GM21447 (cell line): ENCODE data around the gene FHOD1.

ENCODE experiments used
- ATAC-seq: cut with Tn5 transposase; IDR thresholded peaks from one replicate; pipeline ENCODE4 v1.9.1; 2021; ENCODE audit not compliant: unreplicated experiment

Gene FHOD1

GRCh38 chr16:67236563-67237395, 10.5 kb downstream of the FHOD1 start:
- no peak for ATAC-seq

DNA sequence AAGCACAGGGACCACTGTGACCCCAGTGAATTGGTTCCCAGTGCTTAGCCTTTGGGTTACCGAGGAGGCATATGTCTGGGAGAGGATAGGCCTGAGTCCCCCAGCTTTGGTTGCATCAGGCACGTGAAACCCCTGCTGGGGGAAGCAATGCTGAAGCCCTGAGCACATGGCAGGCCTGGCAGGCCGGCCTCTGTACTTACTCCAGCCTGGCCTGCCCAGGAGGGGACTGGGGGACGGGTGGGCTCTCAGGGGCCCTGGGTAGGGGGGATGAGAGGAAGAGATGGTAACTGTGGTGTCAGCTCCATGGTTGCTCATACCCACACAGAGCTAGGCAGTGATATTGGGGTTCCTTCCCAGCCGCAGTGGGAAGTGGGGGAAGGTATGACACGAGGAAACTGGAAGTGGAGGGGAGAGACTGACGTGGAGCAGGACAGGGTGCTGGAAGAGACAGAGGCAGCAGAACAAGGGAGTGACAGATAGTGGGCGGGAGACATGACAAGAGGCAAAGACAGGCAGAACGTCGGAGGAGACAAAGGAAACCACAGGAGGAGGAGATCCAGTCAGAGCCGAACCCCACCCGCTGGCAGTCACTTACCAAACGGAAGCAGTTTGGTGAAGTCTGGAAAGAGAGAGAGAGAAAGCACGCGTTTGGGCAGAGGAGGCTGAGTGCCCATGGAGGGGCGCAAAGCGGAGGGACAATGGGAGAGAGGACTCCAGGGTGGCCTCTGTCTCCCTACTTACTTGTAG, 11.3 kb downstream of the FHOD1 start:
- ATAC-seq = no peak

DNA sequence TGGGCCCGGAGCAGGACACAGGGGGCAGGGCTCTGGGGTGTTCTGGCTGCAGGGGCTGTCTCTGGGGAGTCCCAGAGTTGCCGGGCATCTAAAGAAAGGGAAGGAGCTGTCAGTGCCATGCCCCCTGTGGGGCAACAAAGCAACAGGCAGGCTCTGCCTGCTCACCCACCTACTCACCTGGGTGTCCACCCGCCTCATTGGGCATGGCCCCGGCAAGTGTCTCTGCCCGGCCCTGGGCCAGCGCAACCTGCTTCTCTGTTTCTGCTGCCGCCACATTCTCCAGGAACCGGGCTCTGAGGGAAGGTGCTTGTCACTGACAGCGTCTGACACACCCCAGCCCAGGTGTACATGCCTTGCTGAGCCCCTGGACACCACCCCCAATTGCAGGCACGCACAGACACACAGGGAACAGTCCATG, 13.1 kb downstream of the FHOD1 start:
- ATAC-seq = no peak

- no peak for ATAC-seq
These were observed 13.7 kb downstream of the FHOD1 start for GRCh38 chr16:67233596-67233995.

GRCh38 chr16:67230809-67231660, 16.2 kb downstream of the FHOD1 start:
- ATAC-seq = no peak

GRCh38 chr16:67229906-67230808, 17.1 kb downstream of the FHOD1 start:
- ATAC-seq = no peak

DNA sequence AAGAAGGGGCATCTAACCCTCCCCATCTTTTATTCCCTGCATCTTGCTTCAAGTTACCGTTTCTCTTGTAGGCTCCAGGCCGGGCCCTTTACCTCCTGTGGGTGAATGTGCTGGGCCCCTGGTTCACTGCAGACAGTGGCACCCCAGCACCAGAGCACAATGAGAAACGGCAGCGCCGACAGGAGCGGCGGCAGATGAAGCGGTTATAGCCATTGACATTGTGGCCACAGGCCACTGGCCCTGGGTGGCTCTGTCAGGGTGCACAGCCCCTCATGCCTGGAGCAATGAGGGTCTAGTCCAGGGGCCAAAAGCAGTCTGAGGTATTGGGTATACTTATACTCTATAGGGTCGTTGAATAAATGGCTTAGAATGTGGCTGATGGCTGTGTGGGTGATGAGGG, 18.4 kb downstream of the FHOD1 start:
- no peak for ATAC-seq

GRCh38 chr16:67228034-67228785, 19.1 kb downstream of the FHOD1 start:
- ATAC-seq = no peak

GRCh38 chr16:67227567-67227921, 19.7 kb downstream of the FHOD1 start:
- no peak for ATAC-seq

DNA sequence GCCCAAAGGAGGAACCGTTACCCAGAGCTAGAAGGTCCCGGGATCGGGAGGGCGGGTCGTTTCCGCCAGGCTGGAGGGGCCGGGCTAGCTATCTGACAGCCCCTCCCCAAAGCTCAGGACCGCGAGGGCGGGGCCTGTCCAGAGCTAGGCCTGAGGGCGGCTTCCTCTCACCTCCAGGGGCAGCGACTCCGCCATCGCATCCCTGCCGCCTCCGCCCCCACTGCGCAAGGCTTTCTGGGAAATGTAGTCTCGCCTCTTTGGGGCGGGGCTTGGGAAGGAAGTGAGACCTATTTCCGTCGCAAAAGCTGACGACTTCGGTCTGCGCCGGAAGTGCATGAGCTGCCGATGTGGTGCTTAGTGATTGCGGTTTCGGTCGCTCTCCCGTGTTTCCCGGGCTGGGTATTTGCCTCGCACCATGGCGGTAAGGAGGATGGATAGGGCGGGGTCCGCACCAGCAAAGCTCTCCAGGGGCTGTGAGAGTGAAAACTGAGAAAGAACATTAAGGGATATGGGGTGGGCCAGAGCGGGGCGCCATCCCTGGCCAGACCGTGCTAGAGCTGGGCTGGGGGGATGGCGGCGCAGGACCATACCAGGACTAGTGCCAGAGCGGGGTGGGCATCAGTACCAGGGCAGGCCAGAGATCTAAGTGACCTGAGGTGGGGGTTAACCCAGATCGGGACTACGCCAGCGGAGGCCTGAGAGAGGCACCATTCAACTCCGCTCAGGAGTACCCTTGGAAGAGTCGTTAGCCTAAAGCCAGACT, 20.3 kb downstream of the FHOD1 start, which contains the start of gene TMEM208:
Gene TMEM208, plus strand, starts transcription at position 327 of the 763 bp plus-strand sequence. Its CDS starts 89 bp downstream, at position 416.
- ATAC-seq = peak; percentile 88

DNA sequence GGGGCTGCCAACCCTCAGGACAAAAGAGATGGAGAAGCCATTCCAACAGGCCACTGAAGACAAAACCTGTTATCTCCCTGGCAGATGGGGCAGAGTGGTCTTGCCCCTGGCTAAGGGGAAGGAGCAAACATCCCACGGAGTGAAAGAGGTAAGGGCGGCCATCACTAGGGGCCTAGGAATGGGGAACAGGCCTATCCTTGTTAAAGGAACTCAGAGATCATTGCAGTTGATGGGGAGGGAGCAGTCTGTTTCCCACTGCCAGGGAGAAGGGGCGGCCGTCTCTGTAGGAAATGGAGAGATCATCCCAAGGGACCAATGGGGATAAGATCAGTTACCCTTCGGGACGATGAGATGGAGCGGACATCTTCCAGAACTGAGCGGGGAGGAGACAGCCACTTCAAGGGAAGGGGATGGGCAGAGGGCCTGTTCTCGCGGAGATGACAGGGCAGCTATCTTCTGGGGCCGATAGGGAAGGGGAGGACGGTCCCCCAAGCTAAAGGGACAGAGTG, 20.9 kb downstream of the FHOD1 start:
- no peak for ATAC-seq

- no peak for ATAC-seq
These were observed 23.3 kb downstream of the FHOD1 start for GRCh38 chr16:67223992-67224391.

GRCh38 chr16:67216612-67217490, 30.4 kb downstream of the FHOD1 start:
- no peak for ATAC-seq

- no peak for ATAC-seq
These were observed 31.6 kb downstream of the FHOD1 start for GRCh38 chr16:67215706-67216105.

- no peak for ATAC-seq
These were observed 33.9 kb downstream of the FHOD1 start for GRCh38 chr16:67213197-67214019.

- ATAC-seq = no peak
These were observed 34.5 kb downstream of the FHOD1 start for GRCh38 chr16:67212766-67213165.

- ATAC-seq = no peak
These were observed 35.6 kb downstream of the FHOD1 start for GRCh38 chr16:67211674-67212073.
